ENCODE results near the gene BLM.

The BLM gene

DNA sequence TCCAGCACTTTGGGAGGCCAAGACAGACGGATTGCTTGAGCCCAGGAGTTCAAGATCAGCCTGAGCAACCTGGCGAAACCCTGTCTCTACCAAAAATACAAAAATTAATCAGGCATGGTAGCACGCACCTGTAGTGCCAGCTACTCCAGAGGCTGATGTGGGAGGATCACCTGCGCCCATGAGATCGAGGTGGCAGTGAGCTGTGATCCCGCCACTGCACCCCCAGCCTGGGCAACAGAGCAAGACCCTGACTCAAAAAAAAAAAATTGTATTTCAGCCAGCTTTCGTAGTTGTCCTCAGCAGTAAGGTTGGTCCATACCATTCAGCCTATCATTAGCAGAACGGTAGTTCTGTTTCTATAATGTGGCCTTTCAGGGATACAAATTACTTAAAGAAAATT, 84.7 kb downstream of the BLM start:
- Mint-ChIP-seq H3K4me3 (no peak overlapping the region), H3K36me3 (ENCODE audit: low read depth) (peaks cover 43% of the 10 kb centered on the region), H3K27ac (no peak overlapping the region), H3K27me3 (ENCODE audit: low read depth) (no peaks in the 10 kb centered on the region), H3K9me3 (no peaks in the 10 kb centered on the region), H3K4me1 (ENCODE audit: low read depth) (peaks cover 15% of the 10 kb centered on the region)
- DNase-seq (ENCODE audit: low spot score) = no peak

DNA sequence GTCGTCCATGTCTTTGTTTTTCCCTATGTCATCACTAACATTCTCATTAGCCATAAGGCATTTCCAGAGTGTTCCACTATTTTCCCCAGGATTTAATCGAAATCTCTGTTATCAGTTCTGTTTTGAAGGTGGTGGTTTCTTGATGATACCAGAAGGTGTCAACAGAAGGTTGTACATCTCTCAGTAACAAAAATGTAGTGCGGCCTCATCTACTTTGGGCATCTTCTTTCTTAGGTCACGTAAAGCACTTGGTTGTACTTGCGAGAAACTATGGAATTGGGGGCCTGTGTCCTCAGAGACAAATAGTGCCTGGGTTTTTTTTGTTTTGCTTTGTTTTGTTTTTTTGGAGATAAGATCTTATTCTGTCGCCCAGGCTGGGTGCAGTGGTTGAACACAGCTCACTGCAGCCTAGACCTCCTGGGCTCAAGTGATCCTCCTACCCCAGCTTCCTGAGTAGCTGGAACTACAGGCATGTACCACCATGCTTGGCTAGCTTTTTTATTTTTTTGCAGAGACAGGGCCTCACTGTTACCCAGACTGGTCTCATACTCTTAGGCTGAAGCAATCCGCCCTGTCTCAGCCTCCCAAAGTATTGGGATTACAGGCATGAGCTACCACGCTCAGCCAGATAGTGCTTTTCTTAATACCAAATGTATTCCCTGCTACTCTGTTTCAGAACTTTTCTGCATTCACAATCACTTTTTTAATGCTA, 90.1 kb downstream of the BLM start:
- Mint-ChIP-seq H3K36me3 (ENCODE audit: low read depth) (peaks cover 60% of the 10 kb centered on the region), H3K4me1 (ENCODE audit: low read depth) (peaks cover 41% of the 10 kb centered on the region), H3K27me3 (ENCODE audit: low read depth) (no peaks in the 10 kb centered on the region), H3K4me3 (peak overlapping the region; percentile 39), H3K27ac (peak overlapping the region; percentile 80), H3K9me3 (no peaks in the 10 kb centered on the region)
- no peak for DNase-seq (ENCODE audit: low spot score)

DNA sequence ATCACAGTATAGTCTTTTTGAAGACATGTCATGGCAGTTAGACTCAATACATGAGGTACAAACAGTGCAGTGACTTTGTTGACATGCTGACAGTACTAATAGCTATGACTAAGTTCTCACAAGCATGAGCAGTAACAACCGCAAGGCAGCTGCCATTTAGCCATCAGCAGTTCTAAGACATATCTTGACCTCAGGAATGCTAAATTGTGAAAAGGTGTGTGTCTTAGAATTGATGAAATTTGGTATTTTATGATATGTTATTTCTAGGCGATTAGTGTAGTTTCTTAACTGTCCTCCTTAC, 90.6 kb downstream of the BLM start:
- Mint-ChIP-seq H3K27me3 (ENCODE audit: low read depth) (no peaks in the 10 kb centered on the region), H3K9me3 (no peaks in the 10 kb centered on the region), H3K4me3 (peak overlapping the region; percentile 39), H3K4me1 (ENCODE audit: low read depth) (peaks cover 46% of the 10 kb centered on the region), H3K36me3 (ENCODE audit: low read depth) (peaks cover 65% of the 10 kb centered on the region), H3K27ac (peak overlapping the region; percentile 80)
- no peak for DNase-seq (ENCODE audit: low spot score)

DNA sequence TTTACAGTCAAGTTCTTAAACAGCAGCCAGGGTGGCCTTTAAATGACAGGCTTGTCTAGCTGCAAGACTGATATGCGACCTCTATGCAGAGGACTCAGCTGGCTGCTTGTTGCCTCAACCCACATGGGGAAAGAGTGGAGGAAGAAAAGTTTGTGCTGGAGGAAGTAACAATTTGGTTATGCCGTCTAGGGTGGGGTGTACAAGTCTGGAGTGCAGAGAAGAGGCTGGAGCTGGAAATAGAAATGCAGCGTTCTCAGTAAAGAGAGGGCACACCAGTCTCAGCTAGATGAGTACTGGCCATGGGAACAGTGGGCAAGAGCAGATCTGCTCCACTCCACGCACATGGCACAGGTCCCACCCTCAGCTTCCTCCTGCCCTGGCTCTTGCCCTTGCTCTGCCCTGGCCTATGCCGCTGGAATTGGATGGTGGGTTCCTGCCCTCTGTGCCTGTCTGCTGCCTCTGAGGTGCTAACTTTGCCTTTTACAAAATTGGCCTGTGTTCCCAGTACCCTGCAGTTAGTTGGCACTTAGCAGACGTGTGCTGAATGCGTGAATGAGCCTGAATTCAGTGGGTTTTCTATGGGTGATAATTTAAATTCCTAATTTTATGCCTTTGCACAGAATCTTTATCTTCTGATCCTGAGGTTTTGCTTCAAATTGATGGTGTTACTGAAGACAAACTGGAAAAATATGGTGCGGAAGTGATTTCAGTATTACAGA, 91.5 kb downstream of the BLM start:
- no peak for DNase-seq (ENCODE audit: low spot score)
- H3K9me3 Mint-ChIP-seq = no peaks in the 10 kb centered on the region
- H3K4me1 Mint-ChIP-seq (ENCODE audit: low read depth) = peaks cover 51% of the 10 kb centered on the region
- peak overlapping the region; percentile 80 for H3K27ac Mint-ChIP-seq
- peaks cover 68% of the 10 kb centered on the region for H3K36me3 Mint-ChIP-seq (ENCODE audit: low read depth)
- H3K27me3 Mint-ChIP-seq (ENCODE audit: low read depth) = no peaks in the 10 kb centered on the region
- H3K4me3 Mint-ChIP-seq = peak overlapping the region; percentile 39

DNA sequence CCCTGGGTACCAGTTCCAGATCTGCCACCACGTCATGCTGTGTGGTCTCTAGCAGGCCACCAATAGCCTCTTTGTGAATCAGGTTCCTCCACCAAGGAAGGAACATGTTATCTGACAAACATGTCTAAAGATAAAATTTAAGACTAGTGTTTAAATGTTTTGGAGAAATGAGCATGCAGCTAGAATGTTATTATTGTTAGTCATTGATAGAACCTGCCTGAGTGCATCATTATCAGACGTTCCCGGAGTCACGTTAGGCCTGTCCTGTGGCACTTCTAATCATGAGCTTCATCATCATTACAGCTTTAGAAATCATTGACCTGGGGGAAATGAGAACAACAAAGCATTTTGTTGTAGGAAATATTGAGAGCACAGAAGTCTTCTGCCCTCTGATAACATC, 92.4 kb downstream of the BLM start:
- Mint-ChIP-seq H3K27ac (peak overlapping the region; percentile 31), H3K9me3 (no peaks in the 10 kb centered on the region), H3K27me3 (ENCODE audit: low read depth) (no peaks in the 10 kb centered on the region), H3K4me1 (ENCODE audit: low read depth) (peaks cover 60% of the 10 kb centered on the region), H3K36me3 (ENCODE audit: low read depth) (peaks cover 67% of the 10 kb centered on the region), H3K4me3 (no peak overlapping the region)
- no peak for DNase-seq (ENCODE audit: low spot score)

DNA sequence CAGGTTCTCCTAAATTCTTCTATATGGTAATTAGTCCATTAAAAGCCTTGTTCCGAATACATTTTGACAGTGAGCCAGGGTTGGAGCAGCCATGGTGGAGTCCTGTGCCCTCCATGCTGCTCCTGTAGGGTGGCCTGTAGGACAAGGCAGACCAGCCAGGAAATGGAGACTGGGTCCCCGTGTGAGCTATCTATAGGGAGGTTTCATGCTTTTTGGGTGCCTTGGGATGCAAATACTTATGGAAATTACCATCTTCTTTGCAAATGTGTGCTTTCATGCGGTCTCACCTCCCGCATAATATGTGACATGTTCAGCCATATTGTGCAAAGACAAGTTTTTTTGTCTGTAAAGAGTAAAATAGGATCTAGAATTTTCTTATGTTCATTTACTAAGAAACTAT, 93.2 kb downstream of the BLM start:
- Mint-ChIP-seq H3K27ac (peak overlapping the region; percentile 33), H3K4me1 (ENCODE audit: low read depth) (peaks cover 68% of the 10 kb centered on the region), H3K9me3 (no peaks in the 10 kb centered on the region), H3K36me3 (ENCODE audit: low read depth) (peaks cover 74% of the 10 kb centered on the region), H3K27me3 (ENCODE audit: low read depth) (no peaks in the 10 kb centered on the region), H3K4me3 (no peak overlapping the region)
- DNase-seq (ENCODE audit: low spot score) = no peak

DNA sequence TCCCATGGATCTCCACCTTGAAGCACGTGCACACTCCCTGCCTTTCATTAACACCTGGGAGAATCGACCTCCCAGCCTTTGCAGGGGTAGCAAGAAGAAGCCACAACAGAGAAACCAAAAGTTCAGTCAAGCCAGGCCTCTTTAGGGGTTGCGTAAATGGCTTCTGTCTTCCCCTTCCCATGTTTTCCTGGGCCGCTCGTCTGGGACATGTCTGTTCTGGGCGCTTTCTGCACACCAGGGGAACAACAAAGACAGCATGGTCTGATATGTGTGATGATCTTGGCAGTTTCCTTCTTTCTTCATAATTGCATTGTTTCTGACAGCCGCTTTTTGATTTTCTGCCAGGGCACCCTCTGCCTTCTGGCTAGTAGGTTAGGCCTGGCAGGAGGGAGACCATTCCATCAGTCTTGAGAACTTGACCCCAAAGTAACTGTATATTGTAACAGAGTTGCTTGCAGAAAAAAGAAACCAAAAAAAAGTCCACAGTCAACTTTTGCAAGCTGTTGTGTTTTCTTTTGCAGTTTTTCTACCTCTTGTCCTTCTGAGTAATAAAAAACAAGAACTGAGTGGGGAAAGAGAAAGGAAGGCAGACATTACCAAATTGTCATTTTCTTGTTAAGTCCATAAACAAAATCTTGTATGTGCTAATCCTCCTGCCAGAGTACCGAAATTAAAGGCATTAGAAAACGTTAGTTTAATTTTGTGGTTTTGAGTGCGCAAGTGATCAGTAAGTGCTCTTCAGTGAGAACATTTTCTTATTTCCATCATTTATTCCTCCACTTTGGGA, 95.2 kb downstream of the BLM start:
- Mint-ChIP-seq H3K9me3 (no peaks in the 10 kb centered on the region), H3K4me1 (ENCODE audit: low read depth) (peaks cover 77% of the 10 kb centered on the region), H3K27me3 (ENCODE audit: low read depth) (no peaks in the 10 kb centered on the region), H3K36me3 (ENCODE audit: low read depth) (peaks cover 74% of the 10 kb centered on the region), H3K4me3 (peak overlapping the region; percentile 22), H3K27ac (peak overlapping the region; percentile 95)
- no peak for DNase-seq (ENCODE audit: low spot score)

DNA sequence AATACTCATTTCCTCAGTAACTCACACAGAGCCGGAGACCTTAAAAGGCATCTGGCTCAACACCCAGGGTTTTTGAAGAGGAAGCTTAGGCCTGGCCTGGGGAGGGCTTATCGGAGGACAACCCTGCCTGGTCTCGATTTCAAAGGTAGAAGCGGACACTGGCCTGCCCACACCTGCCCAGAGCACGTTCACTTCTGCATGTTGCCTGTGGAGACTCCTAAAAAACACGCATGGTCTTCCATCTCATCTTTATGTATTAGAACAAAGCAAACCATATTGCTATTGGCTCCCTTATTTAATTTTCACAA, 95.8 kb downstream of the BLM start:
- Mint-ChIP-seq H3K4me3 (peak overlapping the region; percentile 22), H3K4me1 (ENCODE audit: low read depth) (peaks cover 77% of the 10 kb centered on the region), H3K27ac (peak overlapping the region; percentile 95), H3K27me3 (ENCODE audit: low read depth) (no peaks in the 10 kb centered on the region), H3K36me3 (ENCODE audit: low read depth) (peaks cover 73% of the 10 kb centered on the region), H3K9me3 (no peaks in the 10 kb centered on the region)
- DNase-seq (ENCODE audit: low spot score) = no peak

DNA sequence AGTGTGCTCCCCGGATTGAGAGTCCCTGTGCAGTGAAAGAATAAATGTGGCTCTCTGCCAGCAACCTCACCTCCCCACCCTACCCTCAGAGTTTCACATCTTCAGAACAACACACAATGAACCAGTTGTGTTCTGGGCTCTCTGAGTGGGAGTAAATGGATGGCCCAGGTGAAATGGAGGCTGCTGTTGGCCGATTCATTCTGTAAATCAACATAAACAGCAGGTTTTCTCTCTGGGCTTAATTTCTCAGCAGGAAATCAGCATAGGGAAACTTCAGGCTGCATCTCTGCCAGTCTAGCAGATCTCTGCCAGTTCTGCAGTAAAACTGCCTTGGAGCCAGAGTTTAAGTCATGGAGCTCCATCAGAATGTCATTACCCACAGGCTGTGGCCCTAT, 96.6 kb downstream of the BLM start:
- Mint-ChIP-seq H3K9me3 (no peaks in the 10 kb centered on the region), H3K27ac (peak overlapping the region; percentile 95), H3K27me3 (ENCODE audit: low read depth) (no peaks in the 10 kb centered on the region), H3K4me3 (peak overlapping the region; percentile 69), H3K4me1 (ENCODE audit: low read depth) (peaks cover 79% of the 10 kb centered on the region), H3K36me3 (ENCODE audit: low read depth) (peaks cover 66% of the 10 kb centered on the region)
- DNase-seq (ENCODE audit: low spot score) = no peak

DNA sequence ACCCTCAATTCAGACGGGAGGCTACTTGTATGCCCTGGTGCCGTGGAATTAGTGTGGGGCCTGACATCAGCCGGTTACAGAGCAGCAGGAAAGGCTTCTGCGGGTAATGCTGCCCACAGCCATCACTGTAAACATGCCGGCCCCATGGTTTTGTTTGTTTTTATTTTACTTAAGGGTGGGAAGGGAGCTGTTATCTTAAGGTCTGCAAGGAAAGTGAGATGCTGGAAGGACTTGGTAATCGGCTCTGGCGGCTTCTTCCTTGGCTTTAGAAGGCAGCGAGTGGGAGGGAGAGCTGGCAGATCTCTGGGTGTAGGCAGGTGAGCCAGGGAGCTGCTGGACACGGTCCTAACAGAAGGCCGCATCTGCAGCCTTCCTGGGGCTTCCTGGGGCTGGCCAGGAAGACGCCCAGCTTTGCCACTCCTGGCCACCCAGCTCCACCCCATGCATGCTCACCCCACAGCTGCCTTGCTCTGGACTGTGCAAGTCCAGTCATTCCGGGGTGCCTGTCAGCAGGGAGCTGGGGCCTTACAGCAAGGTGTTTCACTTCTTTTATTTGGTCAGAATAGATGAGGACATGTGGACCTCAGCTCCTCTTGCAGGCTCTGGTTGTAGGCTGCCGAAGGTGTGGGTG, 97.2 kb downstream of the BLM start:
- no peak for DNase-seq (ENCODE audit: low spot score)
- Mint-ChIP-seq H3K36me3 (ENCODE audit: low read depth) (peaks cover 61% of the 10 kb centered on the region), H3K27ac (peak overlapping the region; percentile 95), H3K4me3 (peak overlapping the region; percentile 69), H3K27me3 (ENCODE audit: low read depth) (no peaks in the 10 kb centered on the region), H3K9me3 (no peaks in the 10 kb centered on the region), H3K4me1 (ENCODE audit: low read depth) (peaks cover 81% of the 10 kb centered on the region)

DNA sequence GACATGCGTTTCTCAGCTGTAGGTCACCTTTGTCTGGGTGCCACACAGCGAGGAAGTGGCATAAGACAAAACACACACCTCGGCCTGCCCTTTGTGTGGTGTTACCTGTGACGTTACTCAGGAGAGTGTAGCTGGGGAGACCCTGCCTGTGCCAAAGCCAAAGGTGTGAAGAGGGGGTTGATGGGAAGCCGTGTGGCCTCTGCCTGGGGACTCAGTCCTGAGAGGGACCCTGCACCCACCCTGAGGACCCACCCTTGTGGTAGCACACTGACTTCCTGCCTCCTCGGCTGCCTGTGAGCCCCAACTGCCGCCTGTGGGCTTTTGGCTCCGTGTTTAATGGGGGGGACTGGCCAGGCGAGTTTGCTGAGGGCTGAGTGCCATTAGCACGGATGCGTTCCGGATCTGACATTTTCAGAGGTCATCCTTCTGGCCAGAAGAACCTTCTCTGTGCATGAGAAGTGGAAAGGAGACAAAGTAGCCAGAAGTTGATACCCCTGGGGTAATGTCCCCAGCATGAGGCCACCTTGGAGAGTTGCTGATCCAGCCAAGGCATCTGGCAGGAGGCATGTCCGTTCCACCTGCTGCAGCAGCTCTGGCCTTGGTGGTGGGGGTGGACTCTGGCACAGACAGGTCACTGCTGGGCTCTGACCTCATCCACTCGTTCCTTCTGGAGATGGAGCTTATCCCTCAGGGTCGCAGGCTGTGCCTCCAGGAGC, 99.4 kb downstream of the BLM start:
- H3K36me3 Mint-ChIP-seq (ENCODE audit: low read depth) = peaks cover 41% of the 10 kb centered on the region
- DNase-seq (ENCODE audit: low spot score) = no peak
- H3K4me3 Mint-ChIP-seq = peak overlapping the region; percentile 26
- H3K9me3 Mint-ChIP-seq = no peaks in the 10 kb centered on the region
- no peaks in the 10 kb centered on the region for H3K27me3 Mint-ChIP-seq (ENCODE audit: low read depth)
- peak overlapping the region; percentile 95 for H3K27ac Mint-ChIP-seq
- peaks cover 81% of the 10 kb centered on the region for H3K4me1 Mint-ChIP-seq (ENCODE audit: low read depth)

DNA sequence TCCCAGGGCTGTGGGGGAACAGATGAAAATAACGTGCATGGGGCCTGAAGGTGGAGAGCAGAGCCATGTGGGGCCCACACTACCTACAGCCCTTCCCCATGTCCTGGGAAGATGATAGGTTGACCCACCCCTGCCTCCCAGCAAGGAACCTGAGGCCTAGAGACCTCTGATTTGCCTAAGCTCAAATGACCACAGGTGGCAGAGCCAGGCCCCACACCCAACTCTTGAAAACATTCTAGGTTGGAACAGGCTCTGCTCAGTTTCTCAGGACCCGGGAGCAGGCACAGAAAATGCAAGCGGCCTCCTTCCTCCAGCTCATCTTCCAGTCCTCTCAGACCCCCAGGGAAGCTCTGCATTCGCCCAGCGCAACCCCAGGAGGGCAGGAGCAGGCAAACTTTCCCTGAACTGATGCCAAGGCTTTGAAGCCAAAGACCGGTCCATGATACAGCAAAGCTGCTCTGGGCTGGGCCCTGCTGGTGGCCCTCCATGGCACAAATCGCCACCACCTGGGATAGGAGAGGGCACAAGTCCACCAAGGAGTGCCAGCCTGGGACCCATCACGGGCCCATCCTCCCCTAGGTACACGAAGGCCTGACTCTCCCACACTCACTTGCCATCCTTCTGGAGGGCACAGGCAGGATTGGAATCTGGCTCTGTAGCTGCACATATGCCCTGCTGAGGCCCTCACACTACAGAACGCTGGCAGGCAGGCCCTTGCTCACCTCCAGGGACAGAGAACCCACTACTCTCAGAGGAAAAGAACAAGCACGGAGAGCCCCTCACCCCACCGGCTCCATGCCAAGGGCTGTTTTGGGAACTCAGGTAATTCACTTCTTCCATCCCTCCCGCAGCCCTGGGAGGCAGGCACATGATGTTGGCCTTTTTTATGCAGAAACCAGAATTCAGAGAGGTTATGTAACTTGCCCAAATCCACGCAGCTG, 100.2 kb downstream of the BLM start:
- Mint-ChIP-seq H3K4me1 (ENCODE audit: low read depth) (peaks cover 78% of the 10 kb centered on the region), H3K36me3 (ENCODE audit: low read depth) (peaks cover 35% of the 10 kb centered on the region), H3K27me3 (ENCODE audit: low read depth) (no peaks in the 10 kb centered on the region), H3K9me3 (no peaks in the 10 kb centered on the region), H3K4me3 (peak overlapping the region; percentile 75), H3K27ac (peak overlapping the region; percentile 95)
- no peak for DNase-seq (ENCODE audit: low spot score)

Measured in T-helper 2 cell treated with Interferon-gamma antibody and Interleukin-4, amounts not matched to agents 5 μg/mL and 100 μg/mL, for 36 hours (primary cell).